M059J (cell line): ENCODE measurements around the gene TOR2A. TPM values are rescaled to one million over a fixed set of nuclear protein-coding genes. Genes with fewer than 3 reads are reported as not detected.

Source experiments
- DNase-seq: peaks from one replicate; pipeline ENCODE4 v3.0.0-alpha.2; 2012; ENCODE audit warnings: low read depth
- total RNA-seq: library from RNA; depleted of rRNA; stranded (reverse); fragments of >200 nt; shearing (Covaris generic); gene quantifications from 2 replicates; pipeline ENCODE4 v1.2.3, GENCODE V29; 2014

TOR2A gene
- total RNA-seq, 1 experiment from 2014 or later, result 12.3 TPM

DNA sequence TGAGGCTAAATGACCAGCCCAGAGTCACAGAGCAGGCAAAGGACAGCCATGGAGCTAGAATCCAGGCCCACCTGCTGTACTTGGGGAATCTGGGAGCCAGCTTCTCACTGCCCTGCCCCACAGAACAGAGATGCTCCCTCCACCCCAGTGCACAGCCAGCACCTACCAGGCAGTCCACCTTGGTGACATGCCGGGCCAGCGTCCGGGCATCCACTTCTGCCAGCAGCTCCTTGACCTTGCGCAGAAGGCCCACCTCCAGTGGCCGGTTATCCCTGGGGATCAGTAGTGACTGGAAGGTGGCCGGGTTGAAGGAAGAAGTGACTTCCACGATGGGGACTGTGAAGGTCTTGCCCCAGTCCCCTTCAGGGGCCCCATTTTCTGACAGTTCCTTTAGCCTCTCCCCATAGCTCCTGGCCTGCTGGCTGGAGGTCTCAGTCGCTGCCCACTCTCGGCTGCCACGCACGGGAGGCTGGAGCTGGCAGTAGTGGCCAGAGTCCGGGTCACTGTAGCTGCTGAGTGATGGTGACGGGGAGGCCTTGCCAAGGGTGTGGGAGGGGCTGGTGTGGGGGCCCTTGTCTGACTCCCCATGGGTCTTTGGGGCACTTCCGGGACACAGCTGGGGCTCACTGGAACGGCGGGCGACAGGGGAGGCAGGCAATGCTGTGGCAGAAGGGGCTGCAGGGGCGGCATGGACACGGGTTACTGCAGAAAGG, 9.5 kb upstream of the TOR2A start:
- no peak for DNase-seq

DNA sequence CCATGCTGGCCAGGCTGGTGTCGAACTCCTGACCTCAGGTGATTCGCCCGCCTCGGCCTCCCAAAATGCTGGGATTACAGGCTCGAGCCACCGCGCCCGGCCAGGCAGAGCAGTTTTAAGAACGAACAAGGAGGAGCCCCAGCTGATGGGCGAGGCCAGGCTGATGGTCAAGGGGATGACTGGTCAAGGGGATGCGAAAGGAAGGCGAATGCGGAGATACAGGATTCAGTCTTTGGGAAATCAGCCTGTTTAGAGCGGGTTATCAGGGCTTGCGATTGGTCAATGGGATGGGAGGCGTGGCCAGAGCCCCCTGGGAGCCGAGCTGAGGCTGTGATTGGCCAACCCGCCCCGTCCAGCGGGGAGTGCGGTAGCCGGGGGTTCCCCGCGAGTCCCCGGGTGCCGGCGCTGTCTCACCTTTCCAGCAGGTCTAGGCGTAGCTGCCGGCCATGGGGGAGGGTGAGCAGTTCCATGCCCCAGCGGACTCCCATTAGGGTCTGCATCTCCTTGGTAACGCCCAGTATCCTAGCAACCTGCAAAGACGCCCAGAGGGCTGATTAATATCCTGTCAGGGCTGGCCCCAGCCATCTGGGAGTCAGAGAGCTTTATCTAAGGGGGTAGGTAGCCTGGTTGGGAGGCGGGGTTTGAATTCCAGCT, 7.5 kb upstream of the TOR2A start:
- DNase-seq, result peak; percentile 93

DNA sequence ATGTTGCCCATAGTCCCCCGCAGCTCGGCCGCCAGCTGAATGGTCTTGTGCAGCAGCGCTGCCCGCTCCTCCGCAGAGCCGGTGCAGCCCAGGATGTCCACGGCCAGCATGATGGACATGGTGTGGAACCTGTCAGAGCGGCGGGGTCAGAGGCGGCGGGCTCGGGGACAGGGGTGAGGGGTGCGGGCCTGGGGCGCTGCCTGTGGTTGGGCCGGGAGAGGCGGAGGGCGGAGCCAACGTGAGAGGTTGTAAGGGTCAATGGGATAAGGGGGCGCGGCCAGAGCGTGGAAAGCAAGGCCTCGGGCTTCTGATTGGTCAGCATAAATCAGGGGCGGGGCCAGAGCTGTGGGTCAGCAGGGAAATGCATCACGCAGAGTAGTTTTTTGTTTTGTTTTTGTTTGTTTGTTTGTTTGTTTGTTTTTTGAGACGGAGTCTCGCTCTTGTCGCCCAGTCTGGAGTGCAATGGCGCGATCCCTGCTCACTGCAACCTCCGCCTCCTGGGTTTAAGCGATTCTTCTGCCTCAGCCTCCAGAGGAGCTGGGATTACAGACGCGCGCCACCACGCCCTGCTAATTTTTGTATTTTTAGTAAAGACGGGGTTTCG, 6.8 kb upstream of the TOR2A start:
- DNase-seq, result peak; percentile 77

DNA sequence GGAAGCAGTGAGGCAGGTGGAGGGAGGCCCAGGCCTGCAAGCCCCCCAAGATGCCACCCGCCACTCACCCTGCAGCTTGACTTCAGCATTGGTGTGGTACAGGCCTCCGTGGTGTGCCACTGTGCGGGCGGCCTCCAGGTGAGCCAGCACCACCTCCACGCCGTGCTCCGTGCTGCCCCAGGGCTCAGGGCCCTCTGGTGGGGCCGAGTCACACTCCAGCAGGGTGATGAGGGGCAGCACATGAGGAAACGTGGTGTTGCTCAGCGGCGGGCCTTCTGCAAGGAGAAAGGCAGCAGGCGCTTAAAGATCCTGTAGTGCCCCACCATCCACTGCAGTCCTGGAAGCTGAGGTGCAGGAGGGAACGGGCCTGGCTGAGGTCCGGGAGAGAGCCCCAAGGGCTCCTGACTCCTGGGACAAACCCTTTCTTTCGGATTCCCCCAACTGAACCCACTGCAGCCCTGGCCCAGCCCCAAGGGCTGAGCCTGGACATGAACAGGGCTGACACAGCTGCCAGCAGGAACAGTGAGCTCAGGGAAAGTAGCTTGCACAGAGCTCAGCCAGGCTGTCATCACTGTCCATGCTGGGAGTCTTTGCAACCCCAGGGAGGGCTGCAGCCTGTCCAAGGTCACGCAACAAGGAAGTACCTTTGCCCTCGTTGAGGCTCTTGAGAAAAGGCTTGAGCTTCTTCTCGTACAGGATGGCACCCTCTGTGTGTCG, 4.7 kb upstream of the TOR2A start:
- no peak for DNase-seq

DNA sequence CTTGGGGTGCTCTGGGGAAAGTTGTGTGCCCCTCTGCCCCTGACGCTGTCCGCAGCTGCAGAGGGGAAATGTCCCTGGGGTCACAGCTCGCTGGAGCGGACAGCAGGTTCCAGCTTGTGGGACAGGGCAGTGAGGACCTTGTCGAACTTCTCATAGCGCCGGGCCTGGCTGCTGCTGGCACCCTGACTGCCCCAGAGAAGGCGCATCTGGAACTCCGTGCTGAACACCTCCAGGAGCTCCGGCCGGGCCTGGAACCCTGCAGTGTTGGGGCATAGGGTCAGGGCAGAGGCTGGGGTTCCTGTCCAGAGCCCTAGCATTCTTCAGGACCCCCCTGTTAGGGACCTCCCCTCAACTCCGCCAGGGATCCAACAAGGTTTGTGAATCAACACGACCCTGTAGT, 3.6 kb upstream of the TOR2A start:
- DNase-seq, result no peak

DNA sequence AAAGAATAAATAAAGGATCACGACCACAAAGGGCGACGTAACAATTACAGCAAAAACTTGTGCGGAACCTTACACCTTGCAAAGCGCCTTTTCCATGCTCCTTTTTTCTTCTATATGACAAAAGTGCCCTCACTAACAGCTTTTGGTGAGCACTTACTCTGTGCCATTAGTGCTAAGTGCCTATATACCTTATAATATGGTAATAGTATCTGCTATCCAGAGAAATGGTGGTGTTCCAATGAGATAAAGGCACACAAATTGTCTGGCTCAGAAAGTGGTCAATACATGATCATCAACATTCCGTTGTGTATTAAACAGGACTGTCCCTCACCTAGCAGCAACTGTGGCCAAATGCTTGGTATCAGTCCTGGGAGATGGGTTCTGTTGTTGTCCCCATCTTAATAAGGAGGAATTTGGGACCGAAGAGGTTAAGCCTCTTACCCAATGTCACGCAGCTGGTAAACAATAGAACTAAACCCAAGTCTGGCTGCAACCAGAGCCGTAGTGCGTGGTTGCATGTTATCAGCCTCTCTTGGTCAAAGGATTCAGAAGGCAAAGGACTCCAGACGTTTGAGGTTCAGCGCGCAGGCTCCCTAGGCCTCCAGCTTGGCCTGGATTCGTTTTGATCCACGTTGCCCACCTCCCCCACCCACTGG, 564 bp upstream of the TOR2A start:
- no peak for DNase-seq

DNA sequence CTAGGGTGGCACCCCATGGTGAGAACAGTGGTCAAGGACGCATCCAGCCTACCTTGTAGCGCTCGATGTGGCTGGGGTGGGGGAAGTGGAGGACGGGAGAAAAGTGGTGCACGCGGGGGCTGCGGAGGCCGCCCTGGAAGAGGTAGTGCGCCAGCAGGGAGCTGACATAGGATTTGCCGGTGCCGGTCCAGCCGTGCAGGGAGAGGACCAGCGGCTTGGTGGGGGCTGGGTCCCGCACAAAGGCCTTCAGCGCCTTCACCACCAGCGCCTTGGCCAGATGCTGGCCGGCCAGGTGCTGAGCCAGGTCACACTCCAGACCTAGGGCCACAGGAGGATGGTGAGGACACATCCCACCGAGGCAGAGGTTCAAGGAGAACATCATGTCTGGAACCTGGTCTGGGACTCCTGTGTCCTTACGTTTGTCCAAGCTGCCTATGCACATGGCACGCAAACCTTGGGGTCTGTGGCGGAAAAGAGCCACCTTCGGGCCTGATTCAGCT, 797 bp downstream of the TOR2A start:
- DNase-seq, result no peak

DNA sequence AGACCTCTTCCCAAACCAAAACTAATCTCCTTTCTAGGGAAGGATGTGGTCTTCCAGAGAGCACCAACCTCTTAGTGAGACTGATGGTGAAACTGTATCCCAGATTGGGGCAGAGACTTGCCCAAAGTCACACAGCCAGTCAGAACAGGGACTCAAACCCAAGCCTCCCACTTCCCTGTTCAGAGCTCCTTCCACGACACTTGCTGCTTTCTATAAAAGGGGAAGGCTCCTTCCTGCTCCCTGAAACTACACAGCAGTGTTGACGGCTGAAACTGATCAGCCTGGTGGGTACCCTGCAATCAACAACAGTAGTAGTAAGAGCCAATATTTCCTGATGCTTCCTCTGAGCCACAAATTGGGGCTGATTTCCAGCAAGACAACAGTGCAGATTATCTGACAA, 1.5 kb downstream of the TOR2A start:
- no peak for DNase-seq

DNA sequence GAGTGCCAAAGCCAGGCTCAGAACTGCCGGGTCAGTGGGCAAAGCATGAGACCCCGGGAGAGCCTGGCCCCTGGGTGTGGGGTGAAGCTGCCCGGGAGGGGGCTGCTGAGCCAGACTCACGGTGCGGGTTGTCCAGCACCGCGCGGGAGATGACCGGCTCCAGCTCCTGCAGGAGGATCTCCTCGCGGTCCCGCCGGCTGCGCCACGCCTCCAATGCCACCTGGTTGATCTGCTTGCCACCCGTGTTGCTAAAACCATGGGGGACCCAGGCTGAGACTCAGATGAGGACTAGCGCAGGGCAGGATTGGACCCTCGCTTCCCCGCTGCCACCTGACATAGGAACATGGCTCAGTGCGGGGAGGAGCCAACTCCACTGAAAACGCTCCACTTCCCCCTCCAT, 2.6 kb downstream of the TOR2A start:
- DNase-seq, result no peak

DNA sequence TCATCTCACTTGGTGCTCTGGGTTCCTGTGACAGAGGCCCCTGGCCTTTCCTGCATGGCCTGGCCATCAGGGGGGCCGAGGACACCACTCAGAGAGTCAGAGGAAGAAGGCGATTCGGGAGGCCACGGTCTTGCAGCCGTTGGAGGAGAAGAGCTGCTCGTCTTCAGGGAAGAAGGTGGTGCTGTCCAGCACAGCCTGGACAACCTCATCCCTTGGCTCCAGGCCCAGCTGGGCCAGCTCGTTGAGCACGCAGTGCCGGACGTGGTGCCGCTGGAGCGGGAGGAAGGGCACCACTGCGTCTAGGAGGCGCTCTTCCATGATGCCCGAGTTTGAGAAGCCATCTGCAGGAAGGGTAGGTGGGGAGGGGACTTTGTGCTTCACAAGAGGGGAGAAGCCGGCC, 3.2 kb downstream of the TOR2A start:
- no peak for DNase-seq

DNA sequence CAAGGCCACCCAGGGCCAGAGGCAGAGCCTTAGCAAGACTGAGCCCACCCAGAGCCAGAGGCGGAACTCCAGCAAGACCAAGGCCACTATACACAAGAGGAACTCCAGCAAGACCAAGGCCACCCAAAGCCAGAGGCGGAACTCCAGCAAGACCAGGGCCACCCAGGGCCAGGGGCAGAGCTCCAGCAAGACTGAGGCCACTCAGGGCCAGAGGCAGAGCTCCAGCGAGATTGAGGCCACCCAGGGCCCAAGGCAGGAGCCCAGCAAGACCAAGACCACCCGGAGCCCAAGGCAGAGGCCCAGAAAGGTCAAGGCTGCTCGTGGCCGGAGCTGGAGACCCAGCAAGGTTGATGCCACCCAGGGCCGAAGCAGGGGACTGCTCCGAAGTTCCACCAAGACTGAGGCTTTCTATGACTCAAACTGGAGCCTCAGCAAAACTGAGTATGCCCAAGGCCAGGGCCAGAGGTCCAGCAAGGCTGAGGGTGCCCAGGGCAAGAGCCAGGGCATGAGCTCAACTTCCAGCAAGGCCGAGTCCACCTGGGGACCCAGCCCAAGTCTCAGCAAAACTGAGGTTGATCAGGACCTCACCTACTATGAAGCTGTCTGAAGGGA, 4.2 kb downstream of the TOR2A start:
- DNase-seq, result no peak

DNA sequence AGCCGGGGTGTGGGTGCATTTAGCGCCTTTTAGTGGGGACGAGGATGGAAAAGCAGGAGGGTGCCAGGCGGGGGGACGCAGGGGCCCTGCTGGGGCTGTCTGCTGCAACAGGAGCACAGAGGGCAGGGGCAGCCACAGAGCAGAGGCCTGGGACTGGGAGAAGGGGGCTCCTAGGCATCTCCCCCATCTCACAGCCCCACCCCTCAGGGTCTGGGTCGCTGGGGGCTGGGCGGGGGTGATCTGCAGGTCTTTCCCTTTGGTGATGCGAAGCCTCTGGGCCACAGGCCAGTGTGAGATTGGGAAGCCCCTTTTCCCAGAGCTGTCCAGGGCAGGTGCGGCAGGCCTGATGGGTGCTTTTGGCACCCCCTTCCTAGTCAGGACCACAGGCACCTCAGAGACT, 4.8 kb downstream of the TOR2A start:
- no peak for DNase-seq

DNA sequence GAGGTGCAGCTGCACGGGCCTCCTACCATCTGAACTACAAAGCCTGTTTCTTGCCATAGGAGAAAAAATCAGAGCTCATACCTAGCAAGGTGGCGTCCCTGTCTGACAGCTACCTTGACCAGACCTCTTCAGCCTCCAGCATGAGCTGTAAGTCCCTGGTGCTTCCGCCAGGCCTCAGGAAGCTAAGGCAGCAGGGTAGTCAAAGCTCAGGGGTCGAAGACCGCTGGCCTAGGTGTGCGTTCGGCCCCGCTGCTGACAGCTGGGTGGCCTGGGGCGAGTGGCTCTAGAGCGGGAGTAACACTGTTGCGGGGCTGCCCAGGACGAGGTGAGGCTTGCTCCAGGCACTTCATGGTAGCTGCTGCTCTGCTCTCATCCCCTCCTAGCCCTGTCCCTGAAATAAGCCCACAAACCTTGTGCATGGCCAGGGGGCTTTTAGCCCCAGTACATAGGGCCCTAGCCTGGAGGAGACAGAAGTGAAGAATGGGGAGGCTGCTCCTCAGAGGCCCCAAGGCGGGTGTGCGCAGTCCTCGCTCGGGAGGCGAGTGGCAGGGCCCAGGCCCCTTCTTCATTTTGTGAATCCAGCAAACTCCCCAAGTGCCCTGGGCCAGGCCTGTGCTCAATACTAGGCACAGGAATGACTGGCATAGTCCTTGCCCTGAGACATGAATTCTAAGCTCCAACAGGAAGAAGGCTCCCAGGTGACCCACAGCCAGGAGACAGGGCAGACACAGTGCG, 5.4 kb downstream of the TOR2A start:
- no peak for DNase-seq

DNA sequence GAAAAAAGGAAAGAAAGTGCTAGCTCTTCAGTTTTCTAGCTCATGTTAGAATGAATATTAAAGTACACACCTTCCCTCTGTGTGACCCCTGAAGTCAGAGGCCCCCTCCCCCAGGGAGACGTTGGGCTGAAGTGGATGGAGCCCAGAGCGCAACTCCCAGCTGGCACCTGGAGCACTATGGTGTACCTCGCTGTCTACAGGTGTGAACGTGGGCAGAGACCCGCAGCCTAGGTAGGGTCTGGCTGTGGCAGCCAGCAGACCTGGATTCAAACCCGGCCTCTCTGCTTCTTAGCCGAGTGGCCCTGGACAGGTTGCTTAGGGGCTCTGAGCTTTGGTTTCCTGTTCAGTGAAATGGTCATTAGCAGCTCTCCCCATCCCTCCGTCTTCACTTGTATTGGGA, 6.3 kb downstream of the TOR2A start:
- no peak for DNase-seq

DNA sequence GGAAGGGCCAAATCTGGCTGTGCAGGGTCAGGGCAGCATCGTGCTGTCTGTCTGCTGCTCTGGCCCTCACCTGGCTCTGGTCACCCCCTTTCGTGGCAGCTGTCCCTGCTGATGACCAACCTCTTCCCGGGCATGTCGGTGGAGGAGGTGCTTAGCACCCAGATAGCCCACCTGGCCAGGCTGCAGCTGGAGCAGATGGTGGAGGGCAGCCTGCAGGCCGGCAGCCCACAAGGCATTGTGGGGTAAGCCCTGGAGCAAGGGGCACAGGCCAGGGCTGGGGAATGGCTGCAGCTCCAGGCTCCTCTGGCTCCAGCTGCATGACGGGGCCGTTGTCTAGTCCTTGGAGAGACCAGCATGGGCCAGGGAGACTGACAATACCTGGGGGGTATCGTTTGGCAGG, 8.2 kb downstream of the TOR2A start:
- no peak for DNase-seq

DNA sequence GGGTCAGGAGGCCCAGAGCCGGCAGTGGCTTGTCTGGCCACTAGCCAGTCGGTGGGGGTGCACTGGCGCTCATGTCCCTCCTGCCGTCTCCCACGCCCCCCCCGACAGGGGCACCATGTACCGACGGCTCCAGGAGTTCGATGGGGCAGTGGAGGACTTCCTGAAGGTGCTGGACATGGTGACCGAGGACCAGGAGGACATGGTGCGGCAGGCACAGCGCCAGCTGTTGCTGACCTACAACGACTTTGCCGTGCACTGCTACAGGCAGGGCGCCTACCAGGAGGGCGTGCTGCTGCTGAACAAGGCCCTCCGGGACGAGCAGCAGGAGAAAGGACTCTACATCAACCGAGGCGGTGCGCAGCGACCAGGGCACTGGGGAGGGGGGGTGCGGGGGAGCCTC, 11.1 kb downstream of the TOR2A start:
- no peak for DNase-seq

DNA sequence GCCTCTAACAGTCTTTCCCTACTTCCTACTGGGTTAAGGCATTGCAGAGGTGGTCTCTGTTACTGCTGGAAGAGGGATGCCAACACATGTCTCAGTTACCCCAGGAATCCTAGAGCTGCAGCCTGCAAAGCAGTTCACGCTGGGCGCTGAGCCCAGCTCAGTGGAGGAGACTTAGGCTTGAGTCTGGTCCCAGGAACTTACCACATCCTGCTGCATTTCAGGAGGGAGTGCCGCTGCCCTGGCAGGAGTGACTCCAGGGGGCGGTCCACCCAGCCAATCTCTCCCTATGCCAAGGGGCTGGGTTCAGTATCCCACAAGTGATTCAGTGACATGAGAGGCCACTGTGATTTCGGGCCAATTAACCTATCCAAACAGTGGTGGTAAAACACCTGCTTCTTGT, 11.7 kb downstream of the TOR2A start:
- DNase-seq, result peak; percentile 86

DNA sequence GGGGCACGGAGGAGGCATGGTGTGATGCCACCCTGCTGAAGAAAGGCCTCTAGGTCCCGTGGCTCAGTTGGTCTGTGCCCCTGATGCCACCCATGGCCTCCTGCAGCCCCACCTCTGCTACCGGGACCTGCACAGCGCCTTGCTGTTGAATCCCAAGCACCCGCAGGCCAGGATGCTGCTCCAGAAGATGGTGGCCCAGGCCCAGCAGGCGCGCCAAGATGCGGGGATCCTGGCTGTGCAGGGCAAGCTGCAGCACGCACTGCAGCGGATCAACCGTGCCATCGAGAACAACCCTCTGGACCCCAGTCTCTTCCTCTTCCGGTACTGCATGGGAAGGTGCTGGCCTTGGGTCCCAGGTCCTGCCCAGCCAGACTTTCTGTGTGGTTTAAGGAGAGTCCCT, 12.1 kb downstream of the TOR2A start:
- no peak for DNase-seq

DNA sequence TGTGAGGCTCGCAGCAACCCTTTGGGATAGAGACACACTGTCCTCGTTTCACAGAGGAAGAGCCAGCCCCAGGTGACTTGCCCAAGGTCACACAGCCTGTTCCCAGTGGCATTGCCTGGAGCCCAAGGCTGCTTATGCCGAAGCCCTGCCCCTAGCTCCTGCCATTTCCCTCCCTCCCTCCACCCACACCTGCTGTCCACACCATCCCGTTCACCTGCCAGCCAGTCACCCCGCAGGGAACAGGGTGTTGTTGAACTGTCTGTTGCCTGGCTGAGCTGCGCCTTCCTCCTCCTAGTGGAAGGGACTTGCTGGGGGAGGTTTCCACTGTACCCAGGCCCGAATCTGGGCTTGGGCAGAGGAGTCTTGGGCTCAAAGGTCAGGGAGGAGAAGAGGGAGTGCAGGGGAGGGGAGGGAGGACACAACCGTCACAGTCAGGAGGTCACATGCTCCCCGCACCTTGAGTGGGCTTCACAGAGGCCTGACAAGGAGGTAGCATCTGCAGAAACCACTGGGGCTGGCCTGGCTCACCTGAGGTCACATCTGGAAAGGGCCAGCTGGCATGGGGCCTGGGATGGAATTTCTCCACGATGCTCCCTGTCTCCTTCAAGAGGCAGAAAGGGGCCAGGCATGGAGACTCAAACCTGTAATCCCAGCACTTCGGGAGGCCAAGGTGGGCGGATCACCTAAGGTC, 12.9 kb downstream of the TOR2A start:
- DNase-seq, result no peak

DNA sequence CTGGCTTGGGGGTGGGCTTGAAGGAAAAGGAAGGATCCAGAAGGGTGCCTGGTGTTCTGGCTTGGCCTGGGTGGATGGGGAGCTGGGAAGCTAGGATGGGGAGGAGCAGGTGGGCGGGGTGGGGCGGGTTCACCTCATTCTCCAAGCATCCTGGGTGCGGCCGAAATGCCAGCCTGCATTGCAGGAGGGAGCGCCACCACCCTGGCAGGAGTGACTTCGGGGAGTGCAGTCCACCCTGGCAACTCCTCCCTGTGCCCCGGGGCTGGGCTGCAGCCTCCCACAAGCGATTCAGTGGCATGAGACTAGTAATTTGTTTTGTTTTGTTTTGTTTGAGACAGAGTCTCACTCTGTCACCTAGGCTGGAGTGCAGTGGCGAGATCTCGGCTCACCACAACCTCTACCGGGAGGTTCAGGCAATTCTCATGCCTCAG, 13.7 kb downstream of the TOR2A start:
- peak; percentile 85 for DNase-seq
